HG02938 (cell line): ENCODE results near the gene MAD1L1.
A peak's percentile ranks its signal among the peaks of the same experiment; 100 is the strongest.
"Not testable (repeated sequence)": the region's sequence is repeated elsewhere in the genome, so short reads cannot be mapped to it uniquely, and the experiment has no call there.

Experiments
- ATAC-seq: cut with Tn5 transposase; IDR thresholded peaks from one replicate; pipeline ENCODE4 v1.9.1; 2021; ENCODE audit warnings: mild to moderate bottlenecking, moderate library complexity; ENCODE audit not compliant: unreplicated experiment

MAD1L1 gene

DNA sequence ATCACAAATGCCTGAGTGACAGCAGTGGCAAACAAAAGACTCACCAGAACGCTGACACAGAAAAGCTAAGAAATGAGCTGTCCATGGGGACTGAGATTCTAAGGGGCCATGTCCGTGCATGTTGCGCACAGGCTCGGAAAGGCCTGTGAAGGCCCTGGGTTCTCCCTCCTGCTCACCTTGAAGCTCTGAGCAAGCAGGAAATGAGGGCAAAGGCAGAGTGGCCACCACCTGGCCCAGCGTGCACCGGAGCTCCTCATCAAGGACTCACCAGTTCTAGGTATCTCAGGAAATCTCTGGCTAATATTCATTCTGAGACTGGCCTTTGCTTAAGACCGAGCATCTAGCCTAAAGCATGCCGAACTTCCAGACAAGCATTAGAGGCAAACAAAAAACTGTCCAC, 52.7 kb downstream of the MAD1L1 start:
- ATAC-seq: no peak

DNA sequence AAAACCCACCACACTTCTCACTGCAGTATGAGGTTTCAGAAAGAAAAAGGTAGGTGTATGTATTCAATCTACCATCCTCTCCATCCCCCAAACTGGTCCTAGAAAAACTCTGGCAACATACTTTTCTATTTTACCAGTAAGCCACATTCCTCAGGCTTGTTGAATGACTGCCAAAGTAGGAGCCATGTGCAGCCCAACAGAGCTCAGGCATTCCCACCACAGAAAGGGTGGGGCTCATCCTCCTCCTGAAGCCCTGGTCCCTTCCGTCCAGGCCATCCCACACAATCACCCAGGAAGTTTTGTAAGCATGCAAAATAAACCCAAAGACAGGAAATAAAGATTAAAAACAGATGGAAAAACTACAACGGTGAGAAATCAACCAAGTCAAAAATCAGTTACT, 57.2 kb downstream of the MAD1L1 start:
- no peak for ATAC-seq

DNA sequence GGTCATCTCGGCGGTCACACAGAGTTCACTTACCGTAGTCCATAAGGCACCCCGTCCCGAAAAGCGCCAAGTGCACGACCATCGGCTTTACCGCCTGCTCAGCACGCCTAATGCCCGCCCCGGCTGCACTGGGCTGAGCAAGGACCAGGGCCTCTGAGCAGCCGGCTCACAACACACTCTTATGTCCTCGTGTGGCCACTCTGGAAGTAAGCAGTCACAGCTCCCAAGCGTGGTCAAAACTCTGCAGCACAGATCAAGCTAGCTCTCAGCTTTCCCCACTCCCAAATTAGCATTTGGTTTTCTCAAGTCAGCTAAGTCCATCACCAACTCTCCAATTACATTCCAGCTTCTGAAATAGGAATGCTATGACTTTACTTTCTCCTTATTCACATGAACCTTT, 57.7 kb downstream of the MAD1L1 start:
- ATAC-seq: no peak

DNA sequence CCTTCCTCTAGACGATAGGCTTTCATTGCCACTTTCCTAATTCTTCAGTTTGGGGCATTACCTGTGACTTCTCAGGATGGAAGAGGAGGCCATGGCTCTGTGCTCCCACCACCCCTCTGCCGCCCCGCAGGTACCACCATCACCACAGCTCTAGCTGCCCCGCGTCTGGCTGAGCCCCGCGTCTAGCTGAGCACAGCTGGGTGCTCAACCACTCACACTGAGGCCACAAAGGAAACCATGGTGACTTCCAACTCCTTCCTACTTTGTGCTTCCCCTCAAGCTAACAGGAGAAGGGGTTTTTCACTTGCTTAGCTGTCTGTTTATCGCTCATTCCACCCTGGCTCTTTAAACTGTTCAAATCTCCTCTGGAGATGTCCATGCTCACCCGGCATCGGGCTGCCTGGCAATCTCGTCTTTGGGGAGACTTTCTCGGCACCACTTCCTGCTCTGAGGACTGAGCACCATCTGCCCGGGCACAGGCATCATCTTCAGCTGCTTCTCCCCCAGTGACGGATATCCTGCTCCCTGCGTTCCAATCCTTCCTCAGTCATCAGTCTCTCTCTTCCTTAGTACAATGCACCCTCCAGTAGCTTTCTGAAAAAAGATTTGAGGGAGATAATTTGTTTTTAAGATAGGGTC, 59.4 kb downstream of the MAD1L1 start:
- no peak for ATAC-seq

DNA sequence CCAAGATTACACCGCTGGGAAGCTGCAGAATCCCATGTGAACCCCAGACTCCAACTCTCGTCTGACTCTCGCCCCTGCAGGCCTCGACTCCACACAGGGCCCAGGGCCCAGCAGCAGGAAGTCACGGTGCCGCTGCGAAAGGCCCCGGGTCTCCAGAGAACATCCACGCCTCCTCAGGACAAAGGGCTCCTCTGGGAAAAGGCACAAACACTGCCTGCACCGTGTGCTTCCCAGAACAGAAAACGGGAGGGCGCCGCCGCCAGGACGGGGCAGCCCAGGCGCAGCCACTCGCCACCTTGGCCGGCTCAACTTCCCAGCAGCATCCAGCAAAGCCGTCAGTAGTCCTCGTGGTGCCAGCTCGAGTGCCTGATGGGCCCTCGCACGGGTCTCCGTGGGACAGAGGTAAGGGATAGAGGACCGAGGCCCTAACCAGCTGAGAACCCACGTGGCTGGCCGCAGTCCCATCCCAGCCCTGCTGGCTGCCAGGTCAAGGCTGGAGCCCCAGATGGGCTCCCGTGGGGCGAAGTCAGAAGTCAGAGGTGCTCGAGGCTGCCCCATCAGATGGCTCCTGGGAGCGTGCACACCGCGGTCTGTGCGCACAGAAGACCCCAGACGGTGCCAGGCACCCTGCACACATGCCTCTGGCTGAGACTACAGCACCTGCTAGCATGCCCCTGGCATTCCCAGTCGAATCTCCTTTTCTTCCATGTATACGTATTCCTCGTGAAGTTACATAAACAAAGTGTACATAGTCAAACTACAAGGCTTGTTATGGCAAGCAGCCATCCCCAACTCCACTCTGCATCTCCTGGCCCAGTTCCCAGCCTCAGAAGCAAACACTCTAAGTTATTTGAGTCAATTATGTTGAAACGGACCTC, 60.2 kb downstream of the MAD1L1 start:
- no peak for ATAC-seq

DNA sequence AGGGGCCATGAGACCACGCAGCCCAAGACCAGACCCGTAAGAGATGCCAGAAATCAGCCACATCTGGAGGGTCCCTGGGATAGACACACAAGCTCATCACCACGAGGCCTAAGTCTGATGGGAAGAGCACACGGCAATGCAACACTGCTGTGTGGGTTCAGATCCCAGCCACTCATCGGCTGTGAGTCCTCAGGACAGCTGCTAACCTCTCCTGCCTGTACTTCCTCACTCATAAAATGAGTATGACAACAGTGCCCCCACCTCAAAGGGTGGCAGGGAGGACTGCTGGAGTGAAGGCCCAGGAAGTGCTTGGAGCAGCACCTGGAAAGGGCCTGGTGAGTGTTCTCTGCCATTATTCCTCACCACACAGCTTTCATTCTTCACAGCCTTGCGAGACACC, 60.9 kb downstream of the MAD1L1 start:
- ATAC-seq: no peak

DNA sequence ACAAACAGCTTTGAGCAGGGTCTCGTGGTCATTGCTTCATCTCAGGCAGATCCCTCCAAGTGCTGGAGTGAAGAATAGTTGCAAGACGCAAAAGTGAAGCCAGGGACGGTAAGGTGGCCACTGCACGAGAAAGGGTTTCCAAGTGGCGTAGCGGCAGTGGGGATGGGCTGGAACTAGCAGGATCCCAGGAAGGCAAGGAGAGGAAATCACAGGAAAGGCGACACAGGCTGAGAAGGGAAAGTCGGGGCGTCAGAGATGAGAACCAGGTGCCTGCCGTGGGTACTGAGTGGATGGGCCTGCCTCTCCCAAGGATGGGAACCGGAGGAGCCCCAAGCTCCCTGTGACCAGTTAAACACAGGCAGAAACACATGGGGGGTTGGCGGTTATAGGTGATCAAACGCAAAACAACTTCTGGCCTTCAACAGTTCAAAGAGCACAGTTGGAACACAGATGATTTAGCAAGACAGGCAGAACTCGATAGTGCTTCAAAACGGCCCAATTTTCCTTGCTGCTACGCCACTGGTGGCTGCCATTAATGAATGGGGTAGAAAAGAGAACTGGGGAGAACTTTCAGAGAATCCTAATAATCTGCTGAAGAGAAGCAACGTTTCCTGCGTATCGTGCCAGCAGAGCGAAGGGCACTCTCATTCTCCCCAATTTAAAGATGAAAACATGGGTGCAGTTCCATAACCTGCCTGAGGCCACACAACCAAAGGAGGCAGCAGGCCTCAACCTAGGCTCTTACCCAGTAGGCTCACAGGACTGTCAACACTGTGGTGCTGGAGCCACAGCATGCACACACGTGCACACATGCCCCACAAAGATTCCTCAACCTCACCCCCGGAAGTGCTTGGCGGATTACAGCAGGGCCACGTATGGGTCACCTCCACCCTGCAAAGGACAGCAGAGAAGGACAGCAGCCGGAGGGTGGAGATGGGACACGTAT, 61.9 kb downstream of the MAD1L1 start:
- no peak for ATAC-seq

DNA sequence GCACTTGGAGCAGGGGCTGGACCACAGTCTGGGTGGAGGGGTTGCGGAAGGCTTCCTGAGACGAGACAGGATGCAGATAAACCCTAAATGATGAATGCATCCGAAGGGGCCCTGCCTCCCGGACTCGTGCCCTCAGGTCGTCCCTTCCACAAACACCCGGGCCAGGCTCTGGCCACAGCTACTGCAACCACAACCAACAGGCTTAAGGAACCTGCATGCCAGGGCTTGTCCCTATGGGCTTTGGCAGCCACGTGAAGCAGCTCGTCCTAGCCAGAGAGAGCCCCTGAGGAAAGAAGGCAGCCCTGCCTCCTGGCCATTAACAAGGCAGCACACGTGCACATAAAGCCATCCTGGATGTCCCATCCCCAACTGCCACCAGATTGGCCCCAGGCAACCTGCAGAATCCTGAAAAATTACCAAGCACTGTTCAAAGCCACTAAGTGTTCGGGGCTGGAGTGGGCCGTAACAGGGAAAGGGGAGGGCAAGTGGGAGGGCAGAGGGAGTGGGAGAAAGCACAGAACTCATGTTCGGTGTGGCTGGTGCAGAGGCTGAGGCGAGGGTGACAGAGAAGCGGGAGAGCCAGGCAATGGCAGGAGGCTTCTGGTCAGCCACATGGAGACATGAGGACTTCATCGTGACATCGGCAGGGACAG, 62.7 kb downstream of the MAD1L1 start:
- no peak for ATAC-seq

DNA sequence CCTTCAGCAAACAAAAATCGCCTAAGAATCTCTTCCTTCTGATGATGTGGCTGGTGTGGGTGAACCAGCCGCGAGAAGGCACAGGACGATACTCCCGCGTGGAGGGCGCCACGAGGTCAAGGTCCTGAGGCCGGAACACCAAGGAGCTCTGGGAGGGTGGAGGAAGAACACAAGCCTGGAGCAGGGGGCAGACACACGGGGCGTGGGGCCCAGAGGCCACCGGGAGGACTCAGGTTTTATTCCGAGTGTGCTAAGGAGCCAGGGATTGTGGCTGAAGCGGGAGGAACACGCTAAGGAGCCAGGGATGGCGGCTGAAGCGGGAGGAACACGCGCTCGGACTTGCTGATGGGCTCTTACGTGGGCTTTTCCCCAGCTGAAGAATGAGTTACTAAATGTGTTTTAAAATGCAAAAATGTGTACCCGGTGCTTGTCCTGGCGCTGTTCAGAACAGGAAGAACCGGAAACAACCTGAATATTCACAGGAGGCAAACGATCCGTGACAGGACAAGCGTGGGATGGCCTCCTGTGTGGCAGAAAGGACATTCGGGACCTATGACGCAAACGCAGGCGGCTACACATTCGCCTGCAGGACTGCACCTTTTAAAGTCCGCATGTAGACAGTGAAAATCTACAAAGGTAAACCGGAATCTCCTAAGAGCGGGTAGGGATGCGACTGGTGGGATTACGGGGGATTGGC, 64.0 kb downstream of the MAD1L1 start:
- no peak for ATAC-seq

DNA sequence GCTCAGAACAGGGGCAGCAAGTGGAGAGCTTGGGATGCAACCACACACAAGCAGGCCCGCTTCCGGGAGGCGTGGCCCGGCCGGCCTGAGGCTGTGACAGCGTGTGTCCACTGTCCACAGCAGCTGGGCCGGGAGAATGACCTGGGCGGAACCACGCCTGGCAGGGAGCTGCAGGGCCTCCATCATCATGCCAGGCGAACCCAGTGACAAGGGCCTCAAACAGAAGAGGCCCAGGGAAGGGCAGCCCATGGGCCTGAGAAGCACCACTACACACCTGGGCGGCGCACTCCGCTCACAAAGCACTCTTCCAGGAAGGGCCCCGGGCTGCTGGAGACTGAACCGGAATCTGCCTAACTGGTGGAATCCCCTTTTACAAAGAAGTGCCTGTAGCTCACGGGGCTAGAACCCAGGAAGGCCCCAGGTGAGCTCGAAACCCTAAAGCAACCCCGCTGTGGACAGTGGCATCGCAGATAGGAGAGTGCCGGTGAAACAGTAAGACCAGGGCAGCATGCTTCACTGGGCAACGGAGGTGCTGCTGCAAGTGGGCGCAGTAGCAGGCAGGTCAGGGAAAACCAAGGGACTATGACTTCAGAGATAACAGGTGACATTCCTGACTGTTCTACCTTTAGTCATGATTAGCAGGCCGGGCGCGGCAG, 66.0 kb downstream of the MAD1L1 start:
- no peak for ATAC-seq

DNA sequence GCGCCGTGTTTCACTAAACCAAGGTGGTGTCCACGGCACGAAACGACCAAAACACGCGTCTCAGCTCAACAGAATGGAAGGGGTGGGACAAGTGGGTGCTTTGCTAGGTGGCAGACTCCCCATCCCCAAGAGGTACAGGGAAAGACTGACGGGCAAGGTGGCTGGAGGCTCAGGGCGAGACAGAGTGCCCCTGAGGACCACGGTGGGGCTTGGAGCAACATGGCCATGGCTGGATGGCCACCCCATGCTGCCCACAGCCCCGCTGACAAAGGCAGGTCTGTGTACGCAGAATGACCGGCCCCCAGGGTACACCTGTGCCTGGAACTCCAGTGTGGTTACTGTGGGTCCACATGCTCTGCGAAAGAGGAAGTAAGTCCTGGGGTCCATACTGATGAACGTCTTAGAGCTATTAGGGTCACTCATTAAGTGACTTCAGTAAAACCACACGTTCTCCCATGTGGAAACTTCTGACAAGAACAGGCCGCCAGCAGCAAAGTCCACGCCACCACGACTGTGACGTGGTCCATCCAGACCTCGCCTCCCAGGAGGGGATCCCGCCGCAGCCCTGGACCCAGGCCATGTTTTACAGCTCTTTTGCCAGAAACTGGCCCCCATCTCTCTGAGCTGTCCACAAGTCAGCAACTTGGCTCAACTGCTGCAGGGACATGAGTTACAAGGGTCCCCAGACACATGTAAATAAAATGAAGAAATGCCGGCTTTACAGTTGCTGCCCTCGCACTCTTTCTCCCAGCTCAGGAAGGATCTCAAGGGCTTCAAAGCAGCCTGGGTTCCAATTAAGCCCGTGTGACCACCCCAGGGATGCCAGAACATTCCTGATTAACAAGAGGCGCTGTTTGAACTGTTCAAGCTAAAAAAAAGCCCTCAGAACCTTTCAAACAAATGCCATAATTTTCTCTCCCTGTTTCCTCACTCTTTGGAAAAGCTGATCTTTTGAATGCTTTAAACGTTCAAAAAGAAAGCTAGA, 66.8 kb downstream of the MAD1L1 start:
- ATAC-seq: peak; percentile 94

DNA sequence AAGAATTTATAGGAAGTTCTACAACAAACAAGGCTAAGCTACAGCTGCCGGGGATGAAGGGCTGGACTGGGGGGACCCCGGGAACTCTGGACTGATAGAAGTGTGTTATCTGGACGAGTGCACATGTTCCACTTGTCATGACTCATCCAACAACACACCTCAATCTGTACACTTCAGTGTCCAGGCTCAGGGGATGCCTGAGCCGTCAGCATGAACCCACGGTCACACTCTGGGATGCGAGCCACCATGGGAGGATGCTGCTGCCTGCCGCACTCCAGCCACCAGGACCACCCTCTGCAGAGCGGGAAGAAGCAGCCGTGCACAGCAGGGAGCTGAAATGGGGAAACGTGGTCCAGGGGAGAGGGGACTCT, 67.5 kb downstream of the MAD1L1 start:
- no peak for ATAC-seq

DNA sequence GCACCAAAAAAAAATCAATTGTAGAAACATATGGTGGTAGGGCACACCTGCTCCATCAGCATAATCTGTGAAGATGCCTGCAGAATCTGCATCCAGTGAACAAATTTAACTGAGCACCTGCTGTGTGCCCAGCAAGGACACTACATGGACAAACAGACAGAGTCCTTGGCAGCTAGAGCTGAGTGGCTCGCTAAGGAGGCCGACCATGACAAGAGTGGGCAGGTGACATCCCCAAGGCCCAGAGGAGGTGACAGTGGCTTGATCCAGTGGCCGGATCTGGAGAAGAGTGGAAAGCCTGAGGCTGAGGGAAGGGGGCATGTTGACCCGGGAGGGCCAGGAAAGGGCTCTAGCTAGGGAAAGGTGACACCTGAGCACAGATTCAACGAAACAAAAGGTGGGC, 68.1 kb downstream of the MAD1L1 start:
- ATAC-seq: no peak

DNA sequence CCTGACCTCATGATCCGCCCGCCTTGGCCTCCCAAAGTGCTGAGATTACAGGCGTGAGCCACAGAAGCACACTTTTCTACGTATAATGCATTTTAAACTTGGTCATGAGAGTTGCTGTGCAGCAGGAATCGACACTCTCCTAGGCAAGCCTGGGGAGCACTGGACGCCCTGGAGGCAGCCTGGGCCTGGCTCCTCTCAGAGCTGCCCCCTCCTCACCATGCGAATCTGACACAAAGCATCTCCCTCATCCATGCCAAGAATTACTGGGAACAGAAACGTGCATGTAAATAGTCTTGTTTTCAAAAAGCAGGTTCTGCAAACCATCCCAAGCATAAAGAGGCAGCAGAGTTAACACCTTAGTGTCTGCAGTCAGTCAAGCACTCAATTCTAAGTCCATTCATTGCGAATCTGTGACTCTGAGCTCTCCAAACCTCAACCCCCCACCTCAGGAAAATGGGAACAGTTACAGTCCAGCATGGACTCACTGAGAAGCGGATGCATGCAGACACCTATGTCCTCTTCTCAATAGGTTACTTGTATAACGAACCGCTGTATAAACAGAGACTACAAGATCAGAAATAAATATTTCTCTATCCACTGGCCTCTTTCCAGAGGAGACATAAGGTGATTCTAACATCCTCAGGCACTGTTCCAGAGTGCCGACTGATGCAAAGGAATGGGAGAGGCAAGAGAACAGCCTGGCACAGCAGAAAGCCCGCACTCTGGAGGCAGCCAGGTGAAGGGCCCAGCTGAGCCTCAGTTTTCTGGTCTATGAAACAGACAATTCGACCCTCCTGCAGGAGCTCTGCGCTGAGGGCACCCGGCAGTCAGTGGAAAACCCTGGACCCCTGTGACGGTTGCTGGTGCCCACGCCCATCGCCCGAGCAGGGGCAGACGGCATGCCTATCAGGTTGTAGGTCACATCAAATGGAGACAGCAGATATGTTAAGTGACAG, 68.9 kb downstream of the MAD1L1 start:
- ATAC-seq: no peak

DNA sequence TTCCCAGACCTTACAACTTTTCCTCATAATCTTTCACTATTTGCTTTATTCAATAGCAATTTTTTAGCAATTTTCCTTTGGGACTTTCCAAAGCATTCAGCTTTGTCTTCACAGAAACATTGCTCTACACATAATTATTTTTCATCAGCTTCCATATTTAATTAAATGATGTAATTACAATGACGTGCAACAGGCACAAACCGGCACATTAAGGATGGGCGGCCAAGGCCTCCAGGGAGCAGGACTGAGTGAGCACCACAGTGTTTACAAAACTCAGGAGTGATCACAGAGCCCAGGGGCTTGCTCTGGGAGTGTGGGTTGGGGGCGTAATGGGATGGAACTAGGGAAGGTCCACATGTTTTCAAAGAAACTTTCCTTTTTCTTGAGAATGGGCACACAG, 69.8 kb downstream of the MAD1L1 start:
- ATAC-seq: no peak

DNA sequence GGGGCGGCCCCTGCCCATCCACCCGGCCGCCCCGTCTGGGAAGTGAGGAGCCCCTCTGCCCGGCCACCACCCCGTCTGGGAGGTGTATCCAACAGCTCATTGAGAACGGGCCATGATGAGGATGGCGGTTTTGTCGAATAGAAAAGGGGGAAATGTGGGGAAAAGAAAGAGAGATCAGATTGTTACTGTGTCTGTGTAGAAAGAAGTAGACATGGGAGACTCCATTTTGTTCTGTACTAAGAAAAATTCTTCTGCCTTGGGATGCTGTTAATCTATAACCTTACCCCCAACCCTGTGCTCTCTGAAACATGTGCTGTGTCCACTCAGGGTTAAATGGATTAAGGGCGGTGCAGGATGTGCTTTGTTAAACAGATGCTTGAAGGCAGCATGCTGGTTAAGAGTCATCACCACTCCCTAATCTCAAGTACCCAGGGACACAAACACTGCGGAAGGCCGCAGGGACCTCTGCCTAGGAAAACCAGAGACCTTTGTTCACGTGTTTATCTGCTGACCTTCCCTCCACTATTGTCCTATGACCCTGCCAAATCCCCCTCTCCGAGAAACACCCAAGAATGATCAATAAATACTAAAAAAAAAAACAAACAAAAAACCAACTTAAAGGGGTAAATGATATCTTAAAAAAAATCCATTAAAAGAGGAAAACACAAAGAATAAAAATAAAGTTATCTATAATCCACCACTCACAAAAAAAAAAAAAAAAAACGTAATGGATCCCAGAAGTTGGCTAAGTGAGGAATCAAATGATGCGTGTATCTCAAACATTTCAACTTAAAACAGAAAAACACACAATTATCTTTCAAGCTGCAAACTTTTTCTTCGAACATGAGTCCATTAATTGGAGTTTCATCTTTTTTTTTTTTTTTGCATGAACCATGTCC, 70.5 kb downstream of the MAD1L1 start:
- not testable (repeated sequence) for ATAC-seq

DNA sequence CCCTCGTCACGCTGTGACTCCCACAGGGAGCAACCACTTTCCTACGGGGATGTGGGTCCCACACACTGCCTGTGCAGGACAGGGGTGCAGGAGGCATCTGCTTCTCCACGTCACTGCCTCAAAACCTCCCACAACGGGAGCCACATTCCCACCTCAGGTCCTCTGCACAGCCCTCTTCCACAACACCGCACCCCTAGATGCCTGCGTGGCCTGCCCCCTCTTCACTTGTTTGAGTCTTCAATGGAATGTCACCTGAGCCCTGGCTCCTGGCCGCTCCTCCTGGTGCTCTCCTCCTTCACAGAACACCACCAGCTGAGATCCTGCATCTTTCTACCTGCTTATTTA, 73.6 kb downstream of the MAD1L1 start:
- ATAC-seq: no peak
